K562 (cell line): ENCODE data around the gene BBC3. TPM values are rescaled to one million over a fixed set of nuclear protein-coding genes. Genes with fewer than 3 reads are reported as not detected.

Experiments
- AFF4 ChIP-seq: sonication (generic); formaldehyde crosslinking; IDR thresholded peaks from 2 replicates; pipeline ENCODE4 v1.8.0; 2023; ENCODE audit warnings: mild to moderate bottlenecking, missing genetic modification reagents
- HMGN3 ChIP-seq: IDR thresholded peaks from 2 replicates; pipeline ENCODE4 v1.6.1; 2011; ENCODE audit warnings: borderline replicate concordance, low read depth, mild to moderate bottlenecking, mixed read lengths, low read length; ENCODE audit not compliant: insufficient read length; ENCODE audit errors: extremely low read depth
- LCOR ChIP-seq: sonication (generic); formaldehyde crosslinking; IDR thresholded peaks from 2 replicates; pipeline ENCODE4 v1.8.0; 2022; ENCODE audit warnings: mild to moderate bottlenecking, missing genetic modification reagents
- MBD2 ChIP-seq: sonication (generic); IDR thresholded peaks from 2 replicates; pipeline ENCODE4 v1.6.1; 2016; ENCODE audit warnings: low read depth, borderline replicate concordance
- MEF2D ChIP-seq: conservative IDR thresholded peaks from 2 replicates; pipeline ENCODE4 v1.6.1; 2016; ENCODE audit warnings: low read depth, missing genetic modification characterization, missing compliant biosample characterization
- MGA ChIP-seq: fragments of 450-650 bp; IDR thresholded peaks from 2 replicates; pipeline ENCODE4 v1.6.1; 2016; ENCODE audit warnings: mild to moderate bottlenecking, moderate library complexity
- RBBP5 ChIP-seq: fragments of 200-600 bp; sonication (generic); IDR thresholded peaks from 2 replicates; pipeline ENCODE4 v1.6.1; 2012; ENCODE audit warnings: borderline replicate concordance, mild to moderate bottlenecking, low read length, control low read depth, inconsistent platforms; ENCODE audit not compliant: insufficient read depth, poor library complexity, severe bottlenecking
- RBM17 ChIP-seq: fragments of 200-400 bp; formaldehyde crosslinking; IDR thresholded peaks from 2 replicates; pipeline ENCODE4 v1.6.1; 2017; ENCODE audit warnings: low read depth, mild to moderate bottlenecking, low read length, borderline replicate concordance
- ZNF143 ChIP-seq: sonication (generic); formaldehyde crosslinking; IDR thresholded peaks from 2 replicates; pipeline ENCODE4 v1.9.0; 2022; ENCODE audit warnings: mild to moderate bottlenecking, missing genetic modification reagents
- ZNF175 ChIP-seq: fragments of 200-800 bp; sonication (Bioruptor generic); IDR thresholded peaks from 2 replicates; pipeline ENCODE4 v1.6.1; 2016; ENCODE audit warnings: low read depth, mild to moderate bottlenecking, missing genetic modification characterization, missing compliant biosample characterization
- polyA plus RNA-seq, 8 experiments: library from polyadenylated mRNA; depleted of rRNA in 4 of 8; stranded (reverse) in 5 of 8; unstranded in 3 of 8; fragments of >200 nt; fragmentation: Nextera tagmentation in 2 of 8; fragmentation: Illumina TruSeq in 1 of 8; extraction: Ambion mirVana in 2 of 8; extraction: Trizol in 1 of 8; gene quantifications; 2 replicates each; pipeline versions ENCODE4 v1.2.1 to v1.2.3, GENCODE V29; 2011 to 2014; ENCODE audit warnings: inconsistent platforms in 1 of 8, missing spikeins in 1 of 8
- total RNA-seq, 7 experiments: library from RNA; depleted of rRNA in 6 of 7; stranded (reverse); fragments of >200 nt in 6 of 7; fragmentation: Illumina TruSeq in 2 of 7; extraction: Trizol in 2 of 7; gene quantifications; 2 replicates each; pipeline versions ENCODE4 v1.2.1 to v1.2.3, GENCODE V29; 2011 to 2021; ENCODE audit warnings: low replicate concordance in 1 of 7

The BBC3 gene
- total and polyA plus RNA-seq, 9 of the 15 experiments (the other 6 are each of a cell fraction or from before 2014, with no cell fraction given): 0.15 to 30.7 (median 4.8) TPM

GRCh38 chr19:47255879-47256692 lies 25.1 kb upstream of the BBC3 start, which contains the start of gene CCDC9 (continued):
- TF ChIP-seq HMGN3 (peak; percentile 78), MBD2 (peak; percentile 43; the same call in 1 of the 2 replicates), RBM17 (no peak), ZNF175 (CRISPR knock-in tag) (0 out of 2 replicates have a peak, but pooled peaks have one; percentile 9), RBBP5 (peak; percentile 58), LCOR (CRISPR knock-in tag) (peak; percentile 89), MEF2D (0 out of 2 replicates have a peak, but pooled peaks have one; percentile 32), MGA (no peak; the same call in 1 of the 2 replicates), ZNF143 (CRISPR knock-in tag) (0 out of 2 replicates have a peak, but pooled peaks have one; percentile 19), AFF4 (CRISPR knock-in tag) (peak; percentile 58; the same call in 1 of the 2 replicates)
